Measurements from ENCODE around the gene KIF5C.

KIF5C gene

GRCh38 chr2:149000158-149000938 lies 125.3 kb downstream of the KIF5C start:
- no peaks in the 10 kb centered on the region for H3K79me2 ChIP-seq (ENCODE audit: insufficient read depth, low read length)
- H3K9ac ChIP-seq (ENCODE audit: low read depth, low read length): no peak overlapping the region
- H3K36me3 ChIP-seq (ENCODE audit: insufficient read depth, low read length): no peaks in the 10 kb centered on the region
- H2AFZ ChIP-seq (ENCODE audit: low read depth, low read length): no peak overlapping the region
- TF ChIP-seq, protein P1, sequence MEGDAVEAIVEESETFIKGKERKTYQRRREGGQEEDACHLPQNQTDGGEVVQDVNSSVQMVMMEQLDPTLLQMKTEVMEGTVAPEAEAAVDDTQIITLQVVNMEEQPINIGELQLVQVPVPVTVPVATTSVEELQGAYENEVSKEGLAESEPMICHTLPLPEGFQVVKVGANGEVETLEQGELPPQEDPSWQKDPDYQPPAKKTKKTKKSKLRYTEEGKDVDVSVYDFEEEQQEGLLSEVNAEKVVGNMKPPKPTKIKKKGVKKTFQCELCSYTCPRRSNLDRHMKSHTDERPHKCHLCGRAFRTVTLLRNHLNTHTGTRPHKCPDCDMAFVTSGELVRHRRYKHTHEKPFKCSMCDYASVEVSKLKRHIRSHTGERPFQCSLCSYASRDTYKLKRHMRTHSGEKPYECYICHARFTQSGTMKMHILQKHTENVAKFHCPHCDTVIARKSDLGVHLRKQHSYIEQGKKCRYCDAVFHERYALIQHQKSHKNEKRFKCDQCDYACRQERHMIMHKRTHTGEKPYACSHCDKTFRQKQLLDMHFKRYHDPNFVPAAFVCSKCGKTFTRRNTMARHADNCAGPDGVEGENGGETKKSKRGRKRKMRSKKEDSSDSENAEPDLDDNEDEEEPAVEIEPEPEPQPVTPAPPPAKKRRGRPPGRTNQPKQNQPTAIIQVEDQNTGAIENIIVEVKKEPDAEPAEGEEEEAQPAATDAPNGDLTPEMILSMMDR (IDR thresholded peaks at IDR 0.05; ENCODE audit: borderline replicate concordance, extremely low read depth, low read length, poor library complexity, severe bottlenecking): no peak
- TF ChIP-seq EZH2 (IDR thresholded peaks at IDR 0.05; ENCODE audit: borderline replicate concordance, low read depth, low read length, severe bottlenecking): no peak
- peaks cover 17% of the 10 kb centered on the region for H3K27me3 ChIP-seq (ENCODE audit: insufficient read depth, low read length, poor library complexity)
- no peaks in the 10 kb centered on the region for H3K9me3 ChIP-seq (ENCODE audit: insufficient read depth, low read length, severe bottlenecking)
- H4K20me1 ChIP-seq (ENCODE audit: insufficient read depth, low read length): no peaks in the 10 kb centered on the region
- no peak overlapping the region for H3K4me2 ChIP-seq (ENCODE audit: insufficient read depth, low read length)
- DNase-seq (no peak), ATAC-seq (ENCODE audit: insufficient read depth, low read depth) (no peak)
- no peak overlapping the region for H3K4me3 ChIP-seq (ENCODE audit: low read depth in 1 of 2, low read length in 2 of 2)
- no peaks in the 10 kb centered on the region for H3K4me1 ChIP-seq (ENCODE audit: insufficient read depth, low read length)
- H3K27ac ChIP-seq (ENCODE audit: low read length): no peak overlapping the region

- no peaks in the 10 kb centered on the region for H3K79me2 ChIP-seq (ENCODE audit: insufficient read depth, low read length)
- no peak overlapping the region for H3K4me3 ChIP-seq (ENCODE audit: low read depth in 1 of 2, low read length in 2 of 2)
- no peak overlapping the region for H2AFZ ChIP-seq (ENCODE audit: low read depth, low read length)
- TF ChIP-seq, protein P1 (IDR thresholded peaks at IDR 0.05; ENCODE audit: borderline replicate concordance, extremely low read depth, low read length, poor library complexity, severe bottlenecking): no peak
- no peak for TF ChIP-seq EZH2 (IDR thresholded peaks at IDR 0.05; ENCODE audit: borderline replicate concordance, low read depth, low read length, severe bottlenecking)
- no peaks in the 10 kb centered on the region for H3K4me1 ChIP-seq (ENCODE audit: insufficient read depth, low read length)
- no peak overlapping the region for H3K4me2 ChIP-seq (ENCODE audit: insufficient read depth, low read length)
- DNase-seq (no peak), ATAC-seq (ENCODE audit: insufficient read depth, low read depth) (no peak)
- H3K27me3 ChIP-seq (ENCODE audit: insufficient read depth, low read length, poor library complexity): peaks cover 17% of the 10 kb centered on the region
- no peak overlapping the region for H3K9ac ChIP-seq (ENCODE audit: low read depth, low read length)
- no peaks in the 10 kb centered on the region for H3K36me3 ChIP-seq (ENCODE audit: insufficient read depth, low read length)
- no peaks in the 10 kb centered on the region for H3K9me3 ChIP-seq (ENCODE audit: insufficient read depth, low read length, severe bottlenecking)
- no peaks in the 10 kb centered on the region for H4K20me1 ChIP-seq (ENCODE audit: insufficient read depth, low read length)
- no peak overlapping the region for H3K27ac ChIP-seq (ENCODE audit: low read length)
Measured at GRCh38 chr2:149001496-149001895, 126.5 kb downstream of the KIF5C start.

- H3K27me3 ChIP-seq (ENCODE audit: insufficient read depth, low read length, poor library complexity): peaks cover 17% of the 10 kb centered on the region
- DNase-seq: no peak
- no peaks in the 10 kb centered on the region for H3K79me2 ChIP-seq (ENCODE audit: insufficient read depth, low read length)
- no peaks in the 10 kb centered on the region for H3K36me3 ChIP-seq (ENCODE audit: insufficient read depth, low read length)
- no peaks in the 10 kb centered on the region for H3K4me1 ChIP-seq (ENCODE audit: insufficient read depth, low read length)
- H3K27ac ChIP-seq (ENCODE audit: low read length): no peak overlapping the region
- no peak overlapping the region for H3K9ac ChIP-seq (ENCODE audit: low read depth, low read length)
- H3K4me2 ChIP-seq (ENCODE audit: insufficient read depth, low read length): no peak overlapping the region
- H3K9me3 ChIP-seq (ENCODE audit: insufficient read depth, low read length, severe bottlenecking): no peaks in the 10 kb centered on the region
- no peaks in the 10 kb centered on the region for H4K20me1 ChIP-seq (ENCODE audit: insufficient read depth, low read length)
- H2AFZ ChIP-seq (ENCODE audit: low read depth, low read length): no peak overlapping the region
- TF ChIP-seq EZH2 (IDR thresholded peaks at IDR 0.05; ENCODE audit: borderline replicate concordance, low read depth, low read length, severe bottlenecking): no peak
- TF ChIP-seq, protein P1 (IDR thresholded peaks at IDR 0.05; ENCODE audit: borderline replicate concordance, extremely low read depth, low read length, poor library complexity, severe bottlenecking): no peak
- H3K4me3 ChIP-seq (ENCODE audit: low read depth in 1 of 2, low read length in 2 of 2): no peak overlapping the region
- no peak for ATAC-seq (ENCODE audit: insufficient read depth, low read depth)
Measured at GRCh38 chr2:149002378-149002890, 127.4 kb downstream of the KIF5C start.
